Upper lobe of left lung (tissue), 6 donors: Measurements from ENCODE around the gene ZNF830. TPM values are rescaled to one million over a fixed set of nuclear protein-coding genes. Genes with fewer than 3 reads are reported as not detected.
"Not testable (repeated sequence)": the region's sequence is repeated elsewhere in the genome, so short reads cannot be mapped to it uniquely, and the experiment has no call there.

Experiments used
- ATAC-seq, 2 donors: fragments of 200-7000 bp; cut with Tn5 transposase; one replicate each; pipeline ENCODE4 v1.9.1; 2022; ENCODE audit warnings: mild to moderate bottlenecking in 2 of 2, moderate library complexity in 2 of 2; ENCODE audit not compliant: low FRiP score in 2 of 2
- DNase-seq, 2 donors: peaks; one replicate each; pipeline ENCODE4 v3.0.0-alpha.2; 2019 to 2020
- H3K27ac ChIP-seq, 4 donors: fragments of 200-600 bp; sonication (generic); one replicate each; pipeline ENCODE4 v1.5.1; 2016 to 2019
- H3K27me3 ChIP-seq, 4 donors: fragments of 200-600 bp; sonication (generic); one replicate each; pipeline ENCODE4 v1.5.1; 2017 to 2019
- H3K36me3 ChIP-seq, 4 donors: fragments of 200-600 bp; sonication (generic); one replicate each; pipeline ENCODE4 v1.5.1; 2016 to 2019
- H3K4me1 ChIP-seq, 4 donors: fragments of 200-600 bp; sonication (generic); one replicate each; pipeline ENCODE4 v1.5.1; 2018 to 2019
- H3K4me3 ChIP-seq, 4 donors: fragments of 200-600 bp; sonication (generic); one replicate each; pipeline ENCODE4 v1.5.1; 2017 to 2019; ENCODE audit warnings: mild to moderate bottlenecking in 2 of 4, moderate library complexity in 1 of 4
- H3K9me3 ChIP-seq, 4 donors: fragments of 200-600 bp; sonication (generic); one replicate each; pipeline ENCODE4 v1.5.1; 2018 to 2019
- EP300 ChIP-seq, 4 donors: sonication (generic); formaldehyde crosslinking; IDR thresholded peaks; one replicate each; pipeline ENCODE4 v1.5.1; 2017; ENCODE audit warnings: antibody characterized with exemption in 4 of 4, control low read depth in 2 of 4
- POLR2A ChIP-seq, 4 donors: fragments of 450-650 bp; IDR thresholded peaks; one replicate each; pipeline ENCODE4 v1.5.1; 2016 to 2017; ENCODE audit warnings: antibody characterized with exemption in 4 of 4, mild to moderate bottlenecking in 2 of 4
- POLR2AphosphoS5 ChIP-seq, 2 donors: sonication (generic); formaldehyde crosslinking; IDR thresholded peaks; one replicate each; pipeline ENCODE4 v1.5.1; 2017; ENCODE audit warnings: antibody characterized with exemption in 2 of 2
- WGBS, 2 donors: methylation state at CpG; one replicate each; pipeline ENCODE4 v1.1.5; 2017 to 2018; 5-methylcytosine and 5-hydroxymethylcytosine counted together
- total RNA-seq, 6 donors: library from RNA; depleted of rRNA in 4 of 6; stranded (reverse); fragments of >200 nt in 4 of 6; gene quantifications; one replicate each; pipeline versions ENCODE4 v1.1.0 to v1.2.1, GENCODE V29; 2016 to 2021
- TF ChIP-seq, protein P1 (sequence below), 6 experiments: fragments of 450-650 bp in 4 of 6; fragments of 200-600 bp in 2 of 6; sonication (generic) in 2 of 6; IDR thresholded peaks; one replicate each; pipeline ENCODE4 v1.5.1; 2016 to 2019; ENCODE audit warnings: antibody characterized with exemption in 6 of 6
- donor health status: DM: no; HTN: no; CAD: no; lungs with moderate emphysema.
- donor health status: DM: no; HTN: yes; CAD: no; lungs with severe emphysema.

Gene ZNF830
- total RNA-seq, 6 donors from 2014 or later = 9.8 to 29.3 (median 14.1) TPM

DNA sequence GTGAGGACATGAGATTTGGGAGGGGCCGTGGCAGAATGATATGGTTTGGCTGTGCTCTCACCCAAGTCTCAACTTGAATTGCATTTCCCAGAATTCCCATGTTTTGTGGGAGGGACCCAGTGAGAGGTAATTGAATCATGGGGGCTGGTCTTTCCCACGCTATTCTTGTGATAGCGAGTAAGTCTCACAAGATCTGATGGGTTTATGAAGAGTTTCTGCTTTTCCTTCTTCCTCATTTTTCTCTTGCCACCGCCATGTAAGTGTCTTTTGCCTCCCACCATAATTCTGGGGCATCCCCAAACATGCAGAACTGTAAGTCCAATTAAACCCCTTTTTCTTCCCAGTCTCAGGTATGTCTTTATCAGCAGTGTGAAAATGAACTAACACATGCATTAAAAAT is 40.7 kb upstream of the ZNF830 start:
- TF ChIP-seq EP300 (IDR thresholded peaks at IDR 0.05) (no peak), POLR2A (IDR thresholded peaks at IDR 0.05) (no peak), POLR2AphosphoS5 (IDR thresholded peaks at IDR 0.05) (no peak)
- TF ChIP-seq, protein P1, sequence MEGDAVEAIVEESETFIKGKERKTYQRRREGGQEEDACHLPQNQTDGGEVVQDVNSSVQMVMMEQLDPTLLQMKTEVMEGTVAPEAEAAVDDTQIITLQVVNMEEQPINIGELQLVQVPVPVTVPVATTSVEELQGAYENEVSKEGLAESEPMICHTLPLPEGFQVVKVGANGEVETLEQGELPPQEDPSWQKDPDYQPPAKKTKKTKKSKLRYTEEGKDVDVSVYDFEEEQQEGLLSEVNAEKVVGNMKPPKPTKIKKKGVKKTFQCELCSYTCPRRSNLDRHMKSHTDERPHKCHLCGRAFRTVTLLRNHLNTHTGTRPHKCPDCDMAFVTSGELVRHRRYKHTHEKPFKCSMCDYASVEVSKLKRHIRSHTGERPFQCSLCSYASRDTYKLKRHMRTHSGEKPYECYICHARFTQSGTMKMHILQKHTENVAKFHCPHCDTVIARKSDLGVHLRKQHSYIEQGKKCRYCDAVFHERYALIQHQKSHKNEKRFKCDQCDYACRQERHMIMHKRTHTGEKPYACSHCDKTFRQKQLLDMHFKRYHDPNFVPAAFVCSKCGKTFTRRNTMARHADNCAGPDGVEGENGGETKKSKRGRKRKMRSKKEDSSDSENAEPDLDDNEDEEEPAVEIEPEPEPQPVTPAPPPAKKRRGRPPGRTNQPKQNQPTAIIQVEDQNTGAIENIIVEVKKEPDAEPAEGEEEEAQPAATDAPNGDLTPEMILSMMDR (IDR thresholded peaks at IDR 0.05) = no peak
- Histone ChIP-seq H3K4me1 (no peaks in the 10 kb centered on the region), H3K27me3 (no peaks in the 10 kb centered on the region), H3K9me3 (no peaks in the 10 kb centered on the region), H3K36me3 (no peaks in the 10 kb centered on the region), H3K27ac (no peak overlapping the region), H3K4me3 (no peak overlapping the region)
- no peak for DNase-seq
- ATAC-seq = no peak
- 72 to 88% methylated on average over 4 of the region's 4 CpGs for WGBS, 2 donors

DNA sequence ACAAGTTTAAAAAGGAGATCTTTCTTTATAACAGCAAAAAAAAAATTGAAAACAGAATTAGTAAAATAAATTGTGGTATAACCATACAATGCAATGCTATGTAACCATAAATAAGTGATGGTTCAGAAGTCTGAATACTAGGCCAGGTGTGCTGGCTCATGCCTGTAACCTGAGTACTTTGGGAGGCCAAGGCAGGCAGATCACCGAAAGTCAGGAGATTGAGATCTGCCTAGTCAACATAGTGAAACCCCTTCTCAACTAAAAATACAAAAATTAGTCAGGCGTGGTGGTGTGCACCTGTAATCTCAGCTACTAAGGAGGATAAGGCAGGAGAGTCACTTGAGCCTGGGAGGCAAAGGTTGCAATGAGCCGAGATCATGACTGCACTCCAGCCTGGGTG is 34.7 kb upstream of the ZNF830 start:
- no peak for DNase-seq
- TF ChIP-seq, protein P1 (IDR thresholded peaks at IDR 0.05) = no peak
- no peak for TF ChIP-seq EP300 (IDR thresholded peaks at IDR 0.05)
- TF ChIP-seq POLR2A (IDR thresholded peaks at IDR 0.05) = no peak
- TF ChIP-seq POLR2AphosphoS5 (IDR thresholded peaks at IDR 0.05) = no peak
- no peaks in the 10 kb centered on the region for H3K4me1 ChIP-seq
- no peak overlapping the region for H3K27ac ChIP-seq
- H3K27me3 ChIP-seq = no peaks in the 10 kb centered on the region
- ATAC-seq = no peak
- no peaks in the 10 kb centered on the region for H3K36me3 ChIP-seq
- H3K9me3 ChIP-seq = no peaks in the 10 kb centered on the region
- WGBS, 2 donors = 90 to 99% methylated on average over 3 of the region's 3 CpGs
- no peak overlapping the region for H3K4me3 ChIP-seq

DNA sequence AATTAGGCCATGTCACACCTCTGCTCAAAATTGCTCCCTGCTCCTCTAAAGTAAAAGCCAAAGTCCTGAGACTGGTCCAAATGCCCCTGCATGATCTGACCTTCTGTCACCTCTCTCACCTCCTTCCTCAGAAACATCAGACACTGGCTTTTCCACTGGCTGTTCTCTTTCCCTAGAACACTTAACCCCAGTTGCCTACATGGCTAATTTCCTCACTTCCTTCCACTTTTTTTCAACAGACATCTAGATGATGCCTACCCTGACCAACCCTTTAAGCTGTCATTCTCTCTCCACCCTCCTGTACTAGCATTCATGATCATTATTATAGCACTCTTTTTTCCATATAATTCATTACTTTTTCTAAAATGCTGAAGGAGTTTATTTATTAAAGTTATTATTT is 31.1 kb upstream of the ZNF830 start:
- no peak for DNase-seq
- H3K27me3 ChIP-seq = no peaks in the 10 kb centered on the region
- no peak overlapping the region for H3K27ac ChIP-seq
- H3K36me3 ChIP-seq = no peaks in the 10 kb centered on the region
- H3K4me1 ChIP-seq = no peaks in the 10 kb centered on the region
- no peak for ATAC-seq
- TF ChIP-seq EP300 (IDR thresholded peaks at IDR 0.05) (no peak), POLR2AphosphoS5 (IDR thresholded peaks at IDR 0.05) (no peak)
- no peaks in the 10 kb centered on the region for H3K9me3 ChIP-seq
- H3K4me3 ChIP-seq = no peak overlapping the region

DNA sequence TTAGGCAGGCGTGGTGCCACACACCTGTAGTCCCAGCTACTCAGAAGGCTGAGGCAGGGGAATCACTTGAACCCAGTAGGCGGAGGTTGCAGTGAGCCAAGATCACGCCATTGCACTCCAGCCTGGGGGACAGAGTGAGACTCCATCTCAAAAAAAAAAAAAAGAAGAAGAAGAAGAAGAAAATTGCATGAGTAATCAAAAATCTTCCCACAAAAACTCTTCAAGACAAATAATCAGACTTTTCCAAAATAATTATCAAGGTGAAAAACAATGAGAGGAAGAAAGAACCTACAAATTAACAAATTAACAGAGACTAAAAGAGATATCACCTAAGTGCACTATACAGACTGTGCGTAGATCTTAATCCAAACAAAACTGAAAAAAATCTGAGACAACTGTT is 10.6 kb upstream of the ZNF830 start:
- ATAC-seq, H3K9me3 ChIP-seq, H3K27ac ChIP-seq, H3K4me1 ChIP-seq, H3K27me3 ChIP-seq, DNase-seq, H3K36me3 ChIP-seq, H3K4me3 ChIP-seq: not testable (repeated sequence)
- WGBS, 2 donors = 87 to 94% methylated on average over 4 of the region's 4 CpGs

DNA sequence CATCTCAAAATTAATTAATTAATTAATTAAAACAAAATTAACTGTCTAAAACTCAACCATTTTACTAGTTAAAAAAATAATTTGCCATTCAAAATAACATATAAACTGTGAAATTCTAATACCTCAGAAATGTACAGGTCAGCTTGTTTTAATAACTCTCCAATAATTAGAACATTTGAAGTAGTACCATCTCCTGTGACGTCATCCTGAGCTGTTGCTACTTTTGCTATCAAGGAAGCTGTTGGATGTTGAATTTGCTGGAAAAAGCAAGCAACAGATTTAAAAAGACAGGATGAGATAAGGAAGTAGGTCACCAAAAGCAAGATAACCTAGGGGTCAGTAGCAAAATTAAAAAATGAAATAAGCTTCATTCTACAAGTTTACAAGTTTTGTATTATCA is 2.9 kb upstream of the ZNF830 start:
- H3K4me1 ChIP-seq = peaks cover 15 to 22% (median 20%) of the 10 kb centered on the region in 4 donors
- no peaks in the 10 kb centered on the region for H3K27me3 ChIP-seq
- H3K4me3 ChIP-seq = no peak overlapping the region
- no peaks in the 10 kb centered on the region for H3K9me3 ChIP-seq
- TF ChIP-seq POLR2AphosphoS5 (IDR thresholded peaks at IDR 0.05) = no peak
- TF ChIP-seq, protein P1 (IDR thresholded peaks at IDR 0.05) = no peak
- TF ChIP-seq EP300 (IDR thresholded peaks at IDR 0.05) = no peak
- no peak for TF ChIP-seq POLR2A (IDR thresholded peaks at IDR 0.05)
- ATAC-seq (no peak), DNase-seq (no peak)
- no peak overlapping the region for H3K27ac ChIP-seq
- H3K36me3 ChIP-seq = peaks cover 0 to 3% (median 0%) of the 10 kb centered on the region in 4 donors
- WGBS, 2 donors = 79 to 90% methylated on average over 1 of the region's 1 CpG

DNA sequence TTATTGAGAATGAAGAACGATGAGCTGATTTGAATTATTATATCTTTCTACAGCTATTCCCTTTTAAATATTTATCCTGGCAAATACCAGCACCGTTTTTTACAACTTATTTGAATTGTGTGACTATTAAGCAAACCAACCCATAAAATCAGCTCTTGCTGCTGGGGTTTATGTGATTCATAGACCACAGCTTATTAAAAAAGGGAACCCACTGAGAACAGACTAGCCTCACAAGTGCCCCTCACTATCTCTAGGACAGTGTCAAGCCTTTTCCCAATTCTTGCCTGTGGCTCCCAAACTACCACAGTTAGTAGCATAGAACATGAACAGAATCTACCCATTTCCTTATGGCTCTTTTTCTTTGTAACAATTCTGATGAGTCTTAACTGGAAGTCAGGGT is 12.8 kb downstream of the ZNF830 start:
- no peaks in the 10 kb centered on the region for H3K27me3 ChIP-seq
- no peak overlapping the region for H3K4me3 ChIP-seq
- ATAC-seq (no peak), DNase-seq (no peak)
- no peak for TF ChIP-seq POLR2AphosphoS5 (IDR thresholded peaks at IDR 0.05)
- TF ChIP-seq, protein P1 (IDR thresholded peaks at IDR 0.05) = no peak
- no peak for TF ChIP-seq EP300 (IDR thresholded peaks at IDR 0.05)
- TF ChIP-seq POLR2A (IDR thresholded peaks at IDR 0.05) = no peak
- H3K9me3 ChIP-seq = no peaks in the 10 kb centered on the region
- 38 to 68% methylated on average over 2 of the region's 2 CpGs for WGBS, 2 donors
- H3K4me1 ChIP-seq = no peaks in the 10 kb centered on the region
- H3K36me3 ChIP-seq = no peaks in the 10 kb centered on the region
- H3K27ac ChIP-seq = no peak overlapping the region
